ENCODE data around the gene ENPP1. TPM values are rescaled to one million over a fixed set of nuclear protein-coding genes. Genes with fewer than 3 reads are reported as not detected.

The ENPP1 gene
- total and polyA plus RNA-seq, 11 donors = 0.60 to 4.2 (median 1.6) TPM

GRCh38 chr6:131861381-131861780, 53.6 kb downstream of the ENPP1 start:
- Histone ChIP-seq H3K9me3 (no peaks in the 10 kb centered on the region), H3K27me3 (no peaks in the 10 kb centered on the region), H3K4me3 (no peak overlapping the region), H3K36me3 (no peaks in the 10 kb centered on the region), H3K27ac (no peak overlapping the region), H3K4me1 (no peaks in the 10 kb centered on the region)
- WGBS, 4 donors = 86 to 94% (median 90%) methylated on average over 1 of the region's 1 CpG
- no peak for DNase-seq
- TF ChIP-seq POLR2A (IDR thresholded peaks at IDR 0.05) = no peak
- no peak for TF ChIP-seq CTCF (IDR thresholded peaks at IDR 0.05)
- intact Hi-C loops (cut with DNase I) = no loop called here
- no peak for ATAC-seq

- no peak overlapping the region for H3K27ac ChIP-seq
- intact Hi-C loops (cut with DNase I) = no loop called here
- H3K4me1 ChIP-seq = no peaks in the 10 kb centered on the region
- WGBS, 4 donors = 85 to 93% (median 90%) methylated on average over 5 of the region's 5 CpGs
- no peaks in the 10 kb centered on the region for H3K9me3 ChIP-seq
- TF ChIP-seq CTCF (IDR thresholded peaks at IDR 0.05) (no peak), POLR2A (IDR thresholded peaks at IDR 0.05) (no peak)
- no peaks in the 10 kb centered on the region for H3K36me3 ChIP-seq
- DNase-seq (no peak), ATAC-seq (no peak)
- H3K27me3 ChIP-seq = no peaks in the 10 kb centered on the region
- H3K4me3 ChIP-seq = no peak overlapping the region
Measured at GRCh38 chr6:131862476-131862875, 54.7 kb downstream of the ENPP1 start.

GRCh38 chr6:131867744-131868143, 59.9 kb downstream of the ENPP1 start:
- intact Hi-C loops (cut with DNase I) = no loop called here
- WGBS, 4 donors = 39 to 66% (median 48%) methylated on average over 1 of the region's 1 CpG
- DNase-seq = no peak
- Histone ChIP-seq H3K9me3 (no peaks in the 10 kb centered on the region), H3K4me3 (no peak overlapping the region), H3K4me1 (no peaks in the 10 kb centered on the region), H3K27me3 (no peaks in the 10 kb centered on the region), H3K36me3 (no peaks in the 10 kb centered on the region), H3K27ac (no peak overlapping the region)
- TF ChIP-seq POLR2A (IDR thresholded peaks at IDR 0.05) (no peak), CTCF (IDR thresholded peaks at IDR 0.05) (no peak)
- ATAC-seq = no peak

GRCh38 chr6:131868836-131869235, 61.0 kb downstream of the ENPP1 start:
- H3K36me3 ChIP-seq = peaks cover 0 to 2% (median 0%) of the 10 kb centered on the region in 9 donors
- 82 to 93% (median 87%) methylated on average over 3 of the region's 3 CpGs for WGBS, 4 donors
- H3K27ac ChIP-seq = no peak overlapping the region
- DNase-seq = no peak
- H3K4me3 ChIP-seq = no peak overlapping the region
- no peaks in the 10 kb centered on the region for H3K9me3 ChIP-seq
- TF ChIP-seq CTCF (IDR thresholded peaks at IDR 0.05) (no peak), POLR2A (IDR thresholded peaks at IDR 0.05) (no peak)
- ATAC-seq = no peak
- H3K4me1 ChIP-seq = no peaks in the 10 kb centered on the region
- no peaks in the 10 kb centered on the region for H3K27me3 ChIP-seq
- intact Hi-C loops (cut with DNase I) = no loop called here

All from heart left ventricle (tissue), 16 donors.